Stimulated activated CD4-positive, alpha-beta T cell treated with anti-CD3 and anti-CD28 coated beads, Interleukin-1b, Interleukin-23, amount 100 ng/mL, for 48 hours (primary cell): ENCODE results near the gene NUP133.
A peak's percentile ranks its signal among the peaks of the same experiment; 100 is the strongest.
"Not testable (repeated sequence)": the region's sequence is repeated elsewhere in the genome, so short reads cannot be mapped to it uniquely, and the experiment has no call there.

Experiments used
- DNase-seq: peaks from one replicate; pipeline ENCODE4 v3.0.0-alpha.2; 2020

NUP133 gene

GRCh38 chr1:229507951-229508822, at the start of gene NUP133:
Gene NUP133, minus strand, starts transcription at chr1:229508341. Its CDS starts 92 bp downstream, at chr1:229508249.
- peak; percentile 98 for DNase-seq

DNA sequence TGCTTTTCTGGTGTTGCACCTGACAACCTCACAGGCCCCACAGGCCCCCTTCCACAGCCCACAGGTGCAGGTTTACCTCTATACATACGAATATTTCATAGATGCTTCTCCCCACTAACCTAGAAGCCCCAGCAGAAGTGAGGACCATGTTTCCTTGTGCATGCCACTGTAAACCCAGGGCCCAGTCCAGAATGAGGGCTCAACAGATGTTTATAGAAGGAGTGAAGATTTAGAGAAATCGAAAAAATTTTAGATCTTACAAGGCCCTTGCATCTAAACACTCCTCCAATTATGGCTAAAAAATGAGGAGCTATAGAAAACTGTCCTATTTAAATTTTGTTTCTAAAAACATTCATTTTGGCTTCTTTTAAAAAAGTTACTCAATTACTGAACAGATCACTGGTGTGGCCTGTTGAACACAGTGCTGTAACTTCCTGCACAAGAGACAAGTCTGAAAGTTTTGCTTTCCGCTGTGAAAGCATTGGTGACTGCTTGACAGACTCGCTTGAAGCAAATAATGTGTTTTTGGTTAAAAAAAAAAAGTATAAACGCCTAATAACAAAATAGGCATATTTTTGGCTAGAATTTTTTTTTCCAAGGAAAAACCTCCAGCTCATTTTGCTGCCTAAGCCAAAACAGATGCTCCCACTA, 49.2 kb upstream of the NUP133 start:
- peak; percentile 4 for DNase-seq

DNA sequence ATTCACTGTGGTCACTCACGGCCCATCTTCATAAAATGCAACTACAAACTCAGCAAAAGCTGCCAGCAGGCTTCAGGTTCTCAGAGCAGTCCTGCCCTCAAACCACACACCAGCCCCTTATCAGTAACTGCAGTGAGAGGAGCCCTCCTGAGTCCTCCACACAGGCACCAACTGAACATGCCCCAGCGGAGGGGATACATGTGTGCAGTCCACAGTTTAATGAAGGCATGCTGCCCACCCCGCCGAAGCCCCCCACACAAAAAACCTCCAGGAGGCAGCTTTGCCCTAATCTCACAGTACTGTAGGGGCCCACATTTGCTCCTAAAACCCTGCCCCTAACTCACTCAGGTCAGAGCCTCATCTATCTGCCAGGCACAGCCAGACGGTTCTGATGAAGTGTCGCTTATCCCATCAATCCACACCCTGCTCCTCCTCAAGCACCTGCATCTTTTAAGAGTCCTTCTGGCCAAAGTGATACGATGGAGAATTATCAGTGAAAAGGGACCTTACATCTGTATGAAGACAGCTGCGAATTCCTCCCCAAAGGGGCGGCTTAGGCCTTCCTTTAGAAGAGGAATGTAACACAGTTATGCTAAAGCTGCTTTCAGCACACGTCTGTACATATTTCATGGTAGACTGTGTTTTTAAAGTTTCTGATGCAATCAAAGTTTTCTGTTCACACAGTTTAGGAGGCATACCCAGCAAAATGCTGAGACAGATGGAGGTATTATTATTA, 46.9 kb upstream of the NUP133 start:
- no peak for DNase-seq

DNA sequence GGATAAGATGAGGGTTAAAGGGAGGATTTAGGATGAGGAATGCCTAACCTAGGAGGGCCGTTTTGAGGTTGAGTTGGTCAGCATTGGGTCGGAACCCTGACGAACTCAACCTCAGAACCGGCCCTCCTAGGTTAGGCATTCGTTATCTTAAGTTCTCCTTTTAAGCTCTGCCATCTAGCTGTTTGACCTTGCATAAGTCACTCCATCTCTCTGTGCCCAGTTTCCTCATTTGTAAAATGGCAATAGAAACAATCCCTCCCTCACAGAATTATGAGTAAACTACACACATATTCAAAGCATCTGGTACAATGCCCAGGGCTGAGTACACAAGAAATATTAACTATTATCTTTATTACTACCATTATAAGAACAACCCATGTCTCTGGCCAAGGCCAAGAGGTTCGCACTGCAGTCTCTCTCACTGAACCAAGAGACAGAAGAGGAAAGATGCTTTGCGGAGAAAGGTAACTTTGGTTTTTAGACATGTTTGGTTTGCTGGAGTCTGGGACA, 45.5 kb upstream of the NUP133 start:
- no peak for DNase-seq

- no peak for DNase-seq
Observed at GRCh38 chr1:229552732-229553131, 44.6 kb upstream of the NUP133 start.

GRCh38 chr1:229550812-229551567, 42.8 kb upstream of the NUP133 start:
- DNase-seq: no peak

- no peak for DNase-seq
Observed at GRCh38 chr1:229547542-229547941, 39.4 kb upstream of the NUP133 start.

DNA sequence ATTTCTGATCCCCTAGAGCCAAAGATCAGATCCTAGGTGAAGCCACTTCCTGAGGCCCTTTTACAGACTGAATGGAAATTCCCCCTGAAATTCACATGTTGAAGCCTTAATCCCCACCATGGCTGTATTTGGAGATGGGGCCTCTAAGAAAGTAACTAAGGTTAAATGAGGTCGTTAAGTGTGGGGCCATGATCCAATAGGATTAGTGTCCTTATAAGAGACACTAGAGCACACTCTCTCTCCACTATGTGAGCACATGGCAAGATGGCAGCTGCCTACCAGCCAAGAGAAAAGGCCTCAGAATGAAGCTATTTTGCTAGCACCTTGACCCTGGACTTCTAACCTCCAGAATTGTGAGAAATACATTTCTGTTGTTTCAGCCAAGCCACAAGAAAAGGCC, 36.4 kb upstream of the NUP133 start:
- no peak for DNase-seq

GRCh38 chr1:229539863-229540506, 31.8 kb upstream of the NUP133 start:
- no peak for DNase-seq

- no peak for DNase-seq
Observed at GRCh38 chr1:229538945-229539344, 30.8 kb upstream of the NUP133 start.

- DNase-seq: no peak
Observed at GRCh38 chr1:229537894-229538293, 29.8 kb upstream of the NUP133 start.

DNA sequence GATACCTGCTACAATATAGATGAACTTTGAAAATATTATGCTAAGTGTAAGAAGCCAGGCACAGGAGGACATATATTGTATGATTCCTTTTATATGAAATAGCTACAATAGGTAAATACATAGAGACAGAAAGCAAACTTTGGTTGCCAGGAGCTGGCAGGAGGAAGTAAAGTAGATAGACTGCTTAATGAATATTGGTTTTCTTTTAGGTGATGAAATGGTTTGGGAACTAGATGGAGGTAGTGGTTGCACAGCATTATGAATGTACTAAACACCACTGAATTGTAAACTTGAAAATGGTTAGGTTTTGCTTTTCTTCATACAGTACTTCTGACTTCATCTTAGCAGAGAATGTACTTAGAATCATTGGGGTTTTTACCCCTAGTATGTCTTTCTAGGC, 28.8 kb upstream of the NUP133 start:
- no peak for DNase-seq

GRCh38 chr1:229535230-229535629, 27.1 kb upstream of the NUP133 start:
- no peak for DNase-seq

DNA sequence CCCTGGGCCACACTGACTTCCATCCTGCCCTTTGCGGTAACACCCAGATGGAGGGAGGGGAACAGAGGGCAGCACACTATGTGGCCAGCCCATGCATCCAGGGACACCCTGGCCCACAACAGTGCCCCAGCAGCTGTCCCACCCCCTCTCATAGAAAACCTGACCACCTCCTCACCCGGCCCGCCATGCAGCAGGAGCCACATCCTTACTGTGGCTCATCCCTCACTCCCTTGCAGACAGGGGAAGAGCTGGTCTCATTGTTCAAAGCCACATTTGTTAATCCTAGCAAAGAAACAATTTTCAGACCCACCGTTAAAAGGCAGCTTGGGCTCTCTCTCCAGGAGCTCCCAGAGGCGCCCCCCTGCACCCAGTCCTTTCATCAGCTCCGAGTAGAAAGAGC, 23.2 kb upstream of the NUP133 start:
- no peak for DNase-seq

GRCh38 chr1:229529639-229530038, 21.5 kb upstream of the NUP133 start:
- DNase-seq: no peak

DNA sequence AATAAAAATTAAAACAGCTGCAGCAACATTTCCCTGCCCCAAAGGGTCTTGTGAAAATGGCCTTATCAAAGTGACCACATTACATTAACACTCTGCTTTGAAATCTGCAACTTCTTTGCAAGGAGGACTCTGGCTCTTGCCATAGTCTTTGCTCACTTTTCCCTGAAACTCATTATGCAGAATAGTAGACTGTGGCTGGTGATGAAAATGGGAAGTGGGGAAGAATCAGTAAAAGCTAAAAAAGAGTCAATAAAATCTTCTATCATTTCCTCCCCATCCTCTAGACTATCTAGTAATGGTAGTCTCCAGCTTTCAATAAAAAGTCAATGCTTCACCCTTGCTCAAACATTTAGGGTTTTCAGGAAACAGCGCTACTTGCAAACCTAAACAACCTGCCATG, 18.6 kb upstream of the NUP133 start:
- DNase-seq: no peak

DNA sequence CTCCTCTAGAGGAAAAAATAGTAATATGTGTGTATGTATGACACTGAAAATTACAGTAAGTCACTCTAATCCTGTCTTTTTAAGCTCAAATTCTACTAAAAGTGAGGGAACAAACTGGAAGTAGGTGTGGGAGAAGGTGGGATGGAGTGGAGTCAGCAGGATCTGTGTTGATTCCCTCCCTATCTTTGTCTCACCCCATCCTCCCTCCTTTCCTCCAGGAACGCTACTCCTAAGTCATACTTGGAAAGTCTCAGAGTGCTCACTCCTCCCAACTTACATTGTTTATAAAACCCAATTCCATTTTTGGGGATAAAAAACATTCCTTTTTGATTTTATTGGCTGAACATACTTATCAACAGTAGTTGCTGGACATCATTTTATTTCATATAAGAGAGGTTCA, 14.9 kb upstream of the NUP133 start:
- no peak for DNase-seq

DNA sequence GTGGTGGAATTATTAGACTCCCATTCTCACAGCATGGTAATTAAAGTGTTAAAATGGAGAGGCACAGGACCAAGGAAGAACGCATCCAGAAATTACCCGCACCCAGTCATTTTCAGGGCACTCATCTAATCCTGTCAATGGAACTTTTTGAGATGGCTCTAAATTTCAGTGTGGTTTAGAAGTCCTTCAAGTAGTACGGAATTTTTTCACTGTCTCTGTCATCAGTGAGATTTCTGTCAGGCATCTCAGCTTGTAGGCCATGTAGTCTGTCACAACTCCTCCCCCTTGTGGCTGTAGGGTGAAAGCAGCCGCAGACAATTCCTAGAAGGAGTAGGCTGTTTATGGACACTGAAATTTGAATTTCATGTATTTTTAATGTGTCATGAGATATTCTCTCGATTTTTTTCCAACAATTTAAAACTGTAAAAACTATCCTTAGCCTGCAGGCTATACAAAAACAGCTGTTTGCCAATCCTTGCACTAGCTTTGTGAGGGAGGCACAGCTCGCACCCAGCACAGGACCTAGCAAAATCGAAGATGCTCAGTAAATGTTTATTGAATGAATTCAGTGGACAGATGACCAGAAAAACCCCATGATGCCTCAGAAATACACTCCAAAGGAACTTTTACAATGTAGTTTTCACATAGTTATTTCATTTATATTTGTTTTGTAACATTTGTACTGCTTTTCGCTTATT, 6.6 kb upstream of the NUP133 start:
- DNase-seq: peak; percentile 50

GRCh38 chr1:229511625-229512024, 3.5 kb upstream of the NUP133 start:
- not testable (repeated sequence) for DNase-seq

DNA sequence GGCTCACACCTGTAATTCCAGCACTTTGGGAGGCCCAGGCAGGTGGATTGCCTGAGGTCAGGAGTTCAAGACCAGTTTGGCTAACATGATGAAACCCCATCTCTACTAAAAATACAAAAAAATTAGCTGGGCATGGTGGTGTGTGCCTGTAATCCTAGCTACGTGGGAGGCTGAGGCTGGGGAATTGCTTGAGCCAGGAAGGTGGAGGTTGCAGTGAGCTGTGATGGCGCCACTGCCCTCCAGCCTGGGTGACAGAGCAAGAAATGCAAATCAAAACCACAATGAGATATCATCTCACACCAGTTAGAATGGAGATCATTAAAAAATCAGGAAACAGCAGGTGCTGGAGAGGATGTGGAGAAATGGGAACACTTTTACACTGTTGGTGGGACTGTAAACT, 3.1 kb upstream of the NUP133 start:
- not testable (repeated sequence) for DNase-seq

DNA sequence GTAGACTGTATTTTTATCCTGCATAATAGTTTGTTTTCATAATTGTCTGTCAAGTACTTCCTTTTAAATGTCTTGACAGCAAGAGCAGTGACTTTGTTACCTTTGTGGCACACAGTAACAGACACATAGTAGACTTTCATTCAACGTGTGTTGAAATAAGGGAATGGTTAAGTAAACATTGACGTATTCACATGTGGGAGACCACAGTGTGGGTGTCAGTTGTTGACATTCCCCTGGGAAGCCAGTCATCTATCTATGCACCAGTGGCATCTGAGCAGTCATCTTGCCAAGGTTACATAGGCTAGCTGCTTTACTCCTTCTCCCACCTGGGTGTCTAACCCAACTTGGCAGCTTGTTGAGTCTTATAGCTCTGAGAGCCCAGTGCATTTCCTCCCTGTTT, 1.4 kb upstream of the NUP133 start:
- DNase-seq: no peak
